Sigmoid colon (tissue), 4 donors: ENCODE results near the gene GNG3.

ENCODE experiments used
- CTCF ChIP-seq, 4 experiments: fragments of 450-650 bp in 3 of 4; fragments of 200-600 bp in 1 of 4; IDR thresholded peaks; one replicate each; pipeline ENCODE4 v1.5.1; 2016 to 2019; ENCODE audit warnings: antibody characterized with exemption in 4 of 4, mild to moderate bottlenecking in 3 of 4, moderate library complexity in 2 of 4
- POLR2A ChIP-seq, 2 donors: fragments of 450-650 bp; IDR thresholded peaks; one replicate each; pipeline ENCODE4 v1.6.1; 2016; ENCODE audit warnings: antibody characterized with exemption in 2 of 2, mild to moderate bottlenecking in 2 of 2, moderate library complexity in 2 of 2
- POLR2AphosphoS5 ChIP-seq, 4 donors: sonication (generic); formaldehyde crosslinking; IDR thresholded peaks; one replicate each; pipeline ENCODE4 v1.6.1; 2017; ENCODE audit warnings: antibody characterized with exemption in 4 of 4

GRCh38 chr11:62747475-62748160 lies 40.1 kb downstream of the GNG3 start:
- TF ChIP-seq CTCF (IDR thresholded peaks at IDR 0.05) (no peak), POLR2AphosphoS5 (IDR thresholded peaks at IDR 0.05) (no peak), POLR2A (IDR thresholded peaks at IDR 0.05) (no peak)
